NCI-H345 treated with DMSO at 0.1 percent for 48 hours (cell line): ENCODE data around the gene MBD5.

Source experiments
- DNase-seq: peaks from one replicate; lab custom pipeline; 2025; ENCODE audit not compliant: unreplicated experiment; lab: John Stamatoyannopoulos, UW

MBD5 gene

GRCh38 chr2:148451046-148451445 lies 430.2 kb downstream of the MBD5 start:
- no peak for DNase-seq

DNA sequence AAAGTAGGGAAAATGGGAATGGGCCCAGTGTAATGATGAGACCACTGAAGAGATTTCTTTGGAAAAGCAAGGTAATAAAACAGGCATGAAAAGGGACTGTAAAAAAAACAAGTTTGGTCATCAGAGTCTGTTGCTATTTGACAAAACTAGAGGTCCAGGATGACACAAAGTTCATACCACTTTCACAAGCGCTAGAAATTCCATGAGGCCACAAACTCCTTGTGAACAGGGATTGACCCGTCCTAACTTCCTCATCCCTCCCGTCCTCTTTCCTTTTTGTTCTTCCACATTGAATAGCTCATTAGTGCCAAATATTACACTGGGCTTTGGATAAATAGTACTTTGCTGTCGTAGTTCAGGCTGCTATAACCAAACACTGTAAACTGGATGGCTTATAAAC lies 434.9 kb downstream of the MBD5 start:
- DNase-seq: no peak

DNA sequence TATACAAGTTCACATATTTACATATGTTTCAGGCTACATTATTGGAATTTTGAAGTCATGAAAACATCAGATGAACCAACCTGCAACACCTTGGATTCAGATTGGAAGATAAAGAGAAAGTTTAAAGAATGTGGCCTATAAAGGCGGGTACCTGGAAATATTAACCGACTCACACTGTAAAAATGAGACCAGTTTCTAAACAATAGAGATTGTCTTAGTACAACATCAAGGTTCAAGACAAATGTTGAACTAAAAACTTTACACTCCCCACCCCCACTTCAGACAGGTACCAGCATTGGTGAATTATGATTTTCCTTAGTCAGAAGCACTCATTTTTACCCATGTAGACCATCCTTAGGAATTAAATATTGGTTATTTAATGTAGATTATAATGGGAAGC lies 437.3 kb downstream of the MBD5 start:
- no peak for DNase-seq

GRCh38 chr2:148459377-148459778 lies 438.5 kb downstream of the MBD5 start:
- no peak for DNase-seq

GRCh38 chr2:148461876-148462275 lies 441.0 kb downstream of the MBD5 start:
- no peak for DNase-seq

- no peak for DNase-seq
These were observed 454.7 kb downstream of the MBD5 start for GRCh38 chr2:148475626-148476025.

DNA sequence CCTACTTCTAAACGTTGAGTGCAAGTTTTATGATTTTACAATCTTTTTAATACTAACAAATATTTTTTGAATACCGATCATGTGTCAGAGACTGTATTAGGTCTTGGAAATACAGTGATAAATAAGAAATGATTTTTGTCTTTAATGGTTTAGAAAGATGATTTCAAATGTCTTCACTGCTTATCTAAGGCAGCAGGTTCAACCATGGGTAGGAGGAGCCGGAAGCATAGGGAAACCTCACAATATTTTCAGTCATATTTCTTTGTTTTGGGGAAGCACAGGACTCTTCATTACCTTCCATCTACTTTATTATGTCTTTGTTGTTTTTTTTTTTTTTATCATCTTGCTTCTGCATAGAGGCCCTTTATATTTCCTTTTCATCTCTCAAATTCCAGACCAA lies 458.5 kb downstream of the MBD5 start:
- no peak for DNase-seq

- no peak for DNase-seq
These were observed 462.8 kb downstream of the MBD5 start for GRCh38 chr2:148483665-148484064.

- no peak for DNase-seq
These were observed 463.2 kb downstream of the MBD5 start for GRCh38 chr2:148484066-148484465.

DNA sequence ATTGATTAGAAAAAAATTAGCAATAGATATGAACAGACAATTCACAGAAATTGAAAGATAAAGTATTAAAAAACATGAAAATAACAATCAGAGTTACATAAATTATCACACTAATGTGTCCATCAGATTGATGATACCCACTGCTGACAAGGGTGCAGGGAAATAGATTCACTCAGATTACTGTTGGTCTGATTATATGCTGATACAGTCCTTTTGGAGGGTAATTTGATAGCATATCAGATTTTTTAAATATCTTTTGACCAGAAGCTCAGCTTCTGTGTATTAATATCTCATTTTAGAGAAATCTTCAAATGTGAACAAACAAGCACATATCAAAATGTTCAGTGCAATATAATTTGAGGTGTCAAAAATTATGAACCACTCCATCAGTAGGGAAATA lies 465.8 kb downstream of the MBD5 start:
- no peak for DNase-seq

- DNase-seq: no peak
These were observed 466.5 kb downstream of the MBD5 start for GRCh38 chr2:148487439-148487838.

GRCh38 chr2:148490840-148491439 lies 470.0 kb downstream of the MBD5 start:
- DNase-seq: no peak

- no peak for DNase-seq
These were observed 473.1 kb downstream of the MBD5 start for GRCh38 chr2:148493822-148494563.

- DNase-seq: no peak
These were observed 474.7 kb downstream of the MBD5 start for GRCh38 chr2:148495586-148495985.

GRCh38 chr2:148501545-148501944 lies 480.7 kb downstream of the MBD5 start:
- DNase-seq: no peak

DNA sequence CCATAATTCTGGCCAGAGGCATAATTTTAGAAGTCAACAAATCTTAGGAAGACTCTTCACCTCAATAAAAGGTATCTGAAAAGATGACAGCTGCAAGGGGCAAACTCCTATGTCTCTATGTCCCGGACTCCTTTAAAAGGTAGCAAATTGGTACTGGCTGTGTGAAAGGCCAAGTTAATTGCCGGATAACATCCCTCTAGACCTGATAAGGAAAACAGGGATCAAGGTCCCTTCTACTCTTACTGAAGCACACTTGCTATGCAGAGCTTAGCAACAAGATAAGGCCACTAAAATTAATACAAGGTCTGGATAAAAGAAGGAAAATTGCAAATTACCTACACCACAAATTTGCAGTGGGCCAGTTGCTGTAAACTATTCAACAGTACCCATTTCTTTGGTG lies 482.6 kb downstream of the MBD5 start:
- no peak for DNase-seq

GRCh38 chr2:148507970-148508369 lies 487.1 kb downstream of the MBD5 start:
- no peak for DNase-seq

- no peak for DNase-seq
These were observed 488.0 kb downstream of the MBD5 start for GRCh38 chr2:148508878-148509287.

GRCh38 chr2:148509288-148509902 lies 488.5 kb downstream of the MBD5 start:
- DNase-seq: peak; percentile 9

DNA sequence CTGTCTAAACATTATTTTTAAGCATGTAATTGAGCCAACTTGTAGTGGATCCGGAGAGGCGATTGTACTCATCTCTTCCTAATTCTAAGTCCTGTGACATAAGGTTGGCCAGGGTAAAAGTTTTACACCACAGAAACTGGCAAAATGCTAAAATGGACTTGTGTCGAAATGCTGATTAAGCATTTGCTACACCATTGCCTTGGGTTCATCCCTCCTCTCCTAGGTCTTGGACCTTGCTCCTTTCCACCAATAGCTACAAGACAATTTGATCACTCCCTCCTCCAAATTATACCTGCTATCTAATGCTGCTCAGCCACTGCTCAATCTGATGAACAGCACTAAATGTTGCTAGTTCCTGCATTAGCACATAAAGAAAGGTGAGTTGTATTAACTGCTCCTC lies 491.0 kb downstream of the MBD5 start:
- no peak for DNase-seq

DNA sequence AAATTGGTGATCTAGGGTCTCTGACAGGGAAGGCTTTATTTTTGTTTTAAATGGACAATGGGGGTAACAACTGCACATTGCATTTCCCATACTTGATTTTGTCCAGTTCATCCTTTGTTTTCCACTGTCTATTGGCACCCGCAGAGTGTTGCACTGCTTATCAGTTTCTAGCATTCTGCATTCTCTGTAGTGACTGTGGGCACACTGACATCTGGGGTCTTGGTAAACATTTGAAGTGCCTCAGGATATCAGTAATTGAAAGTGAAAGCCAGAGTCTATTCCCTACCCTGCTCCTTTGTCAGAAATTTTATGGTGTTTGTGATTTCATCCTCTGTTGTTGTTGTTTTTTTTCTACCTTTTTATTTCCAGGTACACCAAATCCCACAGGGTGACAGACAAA lies 491.6 kb downstream of the MBD5 start:
- no peak for DNase-seq

GRCh38 chr2:148513427-148513826 lies 492.5 kb downstream of the MBD5 start:
- DNase-seq: no peak
